Left forelimb (tissue), 1 donor: ENCODE measurements around the gene CENPE.
A peak's percentile ranks its signal among the peaks of the same experiment; 100 is the strongest.

ENCODE experiments used
- DNase-seq: peaks from one replicate; pipeline ENCODE4 v3.0.0-alpha.2; 2018; ENCODE audit warnings: low spot score

Gene CENPE

DNA sequence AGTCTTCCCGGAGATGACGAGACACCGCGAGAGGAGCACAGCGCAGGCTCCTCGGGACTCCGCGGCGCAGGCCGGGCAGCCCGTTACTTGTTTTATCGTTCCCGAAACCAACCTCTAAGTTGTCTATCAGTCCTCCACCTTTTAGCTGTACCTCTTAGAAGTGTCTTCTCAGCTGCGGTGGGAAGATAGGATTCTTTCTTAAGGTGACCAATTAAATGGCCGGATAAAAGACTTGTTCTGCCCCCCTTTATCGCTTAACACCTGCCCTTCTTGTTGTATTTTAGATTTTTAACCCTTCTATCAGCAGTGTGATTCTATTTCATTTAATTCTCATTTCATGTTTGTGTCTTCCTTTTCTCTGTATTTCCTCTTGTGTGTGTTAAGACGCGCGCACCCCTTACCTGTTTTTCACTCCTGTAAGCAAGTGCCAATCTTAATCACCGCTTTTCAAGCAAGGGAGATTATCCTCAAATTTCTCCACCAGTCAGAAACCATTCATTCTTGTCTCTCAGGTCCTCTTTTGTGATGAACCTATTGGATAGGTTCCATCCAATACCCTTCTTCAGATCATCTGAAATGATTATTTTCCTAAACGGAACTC lies 121.3 kb downstream of the CENPE start, which contains the start of gene SLC9B2:
TSS of gene SLC9B2 (minus strand) at position 15 of the 601 bp plus-strand sequence. CDS start 9,211 bp downstream, outside the sequence.
- DNase-seq, result no peak

DNA sequence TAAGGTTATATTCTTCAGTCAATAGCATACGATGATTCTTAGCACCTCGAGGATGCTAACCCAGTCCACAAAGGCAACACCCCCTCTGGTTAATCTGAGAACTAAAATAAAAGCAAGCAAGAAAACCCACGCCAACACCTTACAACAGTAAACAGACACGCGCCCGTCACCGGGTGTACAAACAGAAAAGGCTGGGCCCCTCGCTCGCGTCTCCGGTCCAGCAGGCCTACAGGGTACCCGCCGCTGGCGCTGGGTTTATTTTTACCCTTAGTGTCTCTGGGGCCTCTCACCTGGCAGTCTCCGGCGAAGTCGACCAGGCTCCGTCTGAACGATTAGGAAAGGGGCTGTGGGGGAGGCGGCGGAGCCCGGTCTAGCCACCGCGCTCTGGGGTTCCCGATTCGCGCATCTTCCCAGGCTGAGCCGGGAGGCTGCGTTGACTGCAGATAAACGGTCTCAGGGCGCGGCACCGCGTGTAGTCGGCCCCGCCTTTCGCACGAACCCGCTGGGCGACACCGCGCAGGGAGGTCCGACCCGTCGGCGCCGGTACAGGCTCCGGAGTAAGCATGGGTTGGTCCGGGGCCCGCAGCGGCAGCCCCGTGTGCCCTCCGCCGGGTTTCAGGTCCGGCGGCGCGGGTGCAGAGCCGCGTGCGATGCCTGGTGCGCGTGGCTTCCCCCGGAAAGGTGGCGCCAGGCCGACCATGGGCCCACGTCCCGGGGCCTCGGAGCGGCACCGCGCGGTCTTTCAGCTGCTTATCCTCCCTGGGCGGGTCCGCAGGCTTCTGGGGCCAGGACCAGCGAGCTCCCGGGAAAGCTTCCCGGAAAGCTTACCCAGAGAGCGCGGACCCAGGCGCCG lies 122.0 kb downstream of the CENPE start:
- DNase-seq, result peak; percentile 88

DNA sequence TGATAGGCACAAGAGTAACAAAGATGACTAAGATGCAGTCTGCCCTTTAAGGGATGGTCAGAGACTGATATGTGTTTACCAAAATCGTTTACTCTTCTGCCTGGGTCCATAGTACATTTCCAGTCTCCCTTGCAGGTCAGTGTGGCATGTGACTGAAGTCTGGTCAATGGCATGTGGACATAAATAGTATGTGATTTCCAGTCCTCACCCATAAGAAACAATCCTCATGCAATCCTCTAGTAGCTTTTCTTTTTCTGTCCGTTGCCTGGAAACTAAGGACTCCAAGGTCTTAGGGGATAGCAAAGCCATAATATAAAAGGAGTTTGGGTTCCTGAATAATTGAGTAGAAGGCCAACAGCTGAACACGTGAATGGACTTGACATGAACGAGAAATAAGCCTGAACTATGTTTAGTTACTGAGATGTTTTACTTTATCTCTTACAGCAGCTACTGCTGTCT lies 122.7 kb downstream of the CENPE start:
- DNase-seq, result no peak

DNA sequence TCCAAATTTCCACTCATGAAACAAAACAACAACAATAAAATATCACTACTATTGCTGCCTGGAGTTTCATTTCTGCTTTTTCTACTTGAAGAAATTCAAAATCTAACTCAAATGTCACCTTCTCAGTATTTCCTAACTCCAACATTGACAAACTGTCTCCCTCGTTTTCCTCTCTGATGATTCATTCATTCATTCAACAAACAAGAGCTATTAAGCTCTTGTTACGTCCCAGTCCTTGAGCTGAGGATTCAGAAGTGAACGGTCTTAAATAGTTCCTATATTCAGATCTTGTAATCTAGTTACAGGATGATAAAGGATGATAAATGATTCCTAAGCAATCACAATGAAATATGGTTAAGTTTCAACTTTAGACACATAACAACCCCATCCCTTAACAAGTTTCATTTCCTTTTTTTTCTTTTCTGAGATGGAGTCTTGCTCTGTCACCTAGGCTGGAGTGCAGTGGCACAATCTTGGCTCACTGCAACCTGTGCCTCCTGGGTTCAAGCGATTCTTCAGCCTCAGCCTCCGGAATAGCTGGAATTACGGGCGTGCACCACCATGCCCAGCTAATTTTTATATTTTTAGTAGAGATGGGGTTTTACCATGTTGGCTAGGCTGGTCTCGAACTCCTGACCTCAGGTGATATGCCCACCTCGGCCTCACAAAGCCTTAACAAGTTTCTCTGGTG lies 123.3 kb downstream of the CENPE start:
- no peak for DNase-seq

DNA sequence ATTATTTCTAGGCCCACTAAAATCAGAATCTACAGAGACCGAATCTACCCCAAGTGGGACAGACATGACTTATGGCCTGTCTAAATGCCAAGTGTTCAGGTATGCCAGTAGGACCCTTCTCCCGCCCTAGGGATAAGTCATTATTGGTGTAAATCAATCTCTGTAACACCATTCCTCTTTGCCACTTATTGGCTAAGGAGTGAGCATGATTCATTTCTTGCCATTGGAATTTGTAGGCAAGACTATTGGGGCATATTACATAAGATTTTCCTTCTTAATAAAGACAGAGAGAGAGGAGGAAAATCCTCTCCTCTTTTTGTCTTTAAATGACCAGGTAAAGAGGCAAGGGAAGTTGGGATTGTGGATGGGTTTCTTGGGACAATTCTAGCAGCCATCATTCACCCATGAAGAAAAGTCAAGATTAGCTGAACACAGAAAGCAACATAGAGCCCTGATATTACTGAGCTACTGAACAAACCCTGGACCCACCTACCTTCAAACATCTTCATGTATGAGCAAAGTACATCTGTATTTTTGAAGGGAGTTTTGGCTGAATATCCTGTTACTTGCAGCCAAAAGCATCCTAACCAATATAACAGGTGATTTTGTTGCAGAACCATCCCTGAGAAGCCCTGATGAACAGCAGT lies 124.2 kb downstream of the CENPE start:
- DNase-seq, result no peak

DNA sequence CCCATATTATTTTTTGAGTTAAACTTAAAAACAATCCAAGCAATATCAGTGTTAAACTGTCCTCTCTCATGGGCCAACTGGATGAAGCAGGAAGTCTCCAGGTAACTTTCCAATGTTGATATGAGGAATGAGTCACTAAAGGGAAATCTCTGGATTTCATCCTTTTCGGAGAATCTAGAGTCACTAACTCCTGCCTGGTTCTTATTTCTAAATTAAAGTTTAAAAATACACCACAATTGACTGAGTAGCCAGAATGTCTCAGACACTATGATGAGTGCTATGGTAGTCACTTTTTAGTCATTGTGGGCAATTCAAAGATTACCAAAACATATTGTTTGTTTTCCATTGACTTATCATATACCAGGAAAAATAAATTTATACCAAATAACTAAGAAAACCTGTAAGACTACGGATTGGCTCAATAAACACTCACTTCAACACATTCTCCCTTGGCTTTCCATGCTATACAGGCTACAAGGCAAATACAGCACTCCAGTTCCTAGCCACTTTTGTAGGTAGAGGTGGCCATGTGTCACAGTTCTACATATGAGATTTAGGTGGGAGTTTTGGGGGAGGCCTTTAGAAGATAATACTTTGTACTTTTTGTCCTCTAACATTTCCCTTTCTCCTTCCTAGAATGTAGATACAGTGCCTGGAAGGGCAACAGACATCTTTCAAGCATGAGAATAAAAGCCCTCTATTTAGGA lies 130.1 kb downstream of the CENPE start:
- DNase-seq, result no peak

DNA sequence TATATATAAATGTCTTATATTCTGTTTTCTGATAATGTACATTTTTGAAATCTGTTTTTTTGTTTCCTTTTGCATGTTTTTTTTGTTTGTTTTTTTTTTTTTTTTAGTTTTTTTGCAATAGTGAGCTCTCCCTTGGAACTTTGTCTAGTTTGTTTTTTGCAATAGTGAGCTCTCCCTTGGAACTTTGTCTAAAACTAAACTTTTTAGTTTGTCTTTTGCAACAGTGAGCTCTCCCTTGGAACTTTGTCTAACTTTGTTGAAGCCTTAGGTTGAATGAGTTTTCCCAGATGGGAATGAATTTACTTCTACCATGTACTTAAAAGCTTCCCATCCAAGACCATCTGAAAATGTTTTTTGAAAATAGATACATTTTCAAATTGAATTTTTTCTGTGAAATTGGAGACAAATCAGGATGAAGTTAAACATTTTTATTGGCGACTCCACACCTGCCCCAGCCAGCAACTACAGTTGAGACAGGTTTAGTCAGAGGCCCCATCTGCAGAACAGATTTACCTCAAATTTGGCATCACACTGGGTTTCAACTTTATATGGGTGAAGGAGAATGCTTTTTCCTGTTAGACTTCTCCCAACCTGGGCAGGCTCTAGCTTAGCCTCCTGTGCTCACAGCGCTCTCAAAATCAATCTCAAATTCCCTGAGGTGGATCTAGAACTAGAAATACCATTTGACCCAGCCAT lies 137.5 kb downstream of the CENPE start:
- no peak for DNase-seq
